GM23338 (cell line): ENCODE results near the gene BPIFB6. TPM values are rescaled to one million over a fixed set of nuclear protein-coding genes. Genes with fewer than 3 reads are reported as not detected.
A peak's percentile ranks its signal among the peaks of the same experiment; 100 is the strongest.

Experiments used
- ATAC-seq: fragments of 200-7000 bp; cut with Tn5 transposase; 3 replicates; pipeline ENCODE4 v1.9.1; 2020
- DNase-seq: peaks from one replicate; pipeline ENCODE4 v3.0.0-alpha.2; 2015; ENCODE audit warnings: low spot score
- H2AFZ ChIP-seq: fragments of 200-600 bp; sonication (generic); 2 replicates; pipeline ENCODE4 v1.8.0; 2016; ENCODE audit warnings: antibody characterized with exemption, mild to moderate bottlenecking, moderate library complexity
- H3F3A ChIP-seq: fragments of 200-600 bp; sonication (generic); replicated peaks from 2 replicates; pipeline ENCODE4 v1.8.0; 2017; ENCODE audit warnings: antibody characterized with exemption, mixed run types, low read depth
- H3K27ac ChIP-seq: fragments of 200-600 bp; sonication (generic); 2 replicates; pipeline ENCODE4 v1.6.1; 2016; ENCODE audit warnings: low read depth
- H3K27me3 ChIP-seq: fragments of 200-600 bp; sonication (generic); 2 replicates; pipeline ENCODE4 v1.8.0; 2016; ENCODE audit warnings: mild to moderate bottlenecking, mixed run types, moderate library complexity; ENCODE audit not compliant: insufficient read depth
- H3K36me3 ChIP-seq: fragments of 200-600 bp; sonication (generic); 2 replicates; pipeline ENCODE4 v1.8.0; 2016; ENCODE audit warnings: mild to moderate bottlenecking; ENCODE audit not compliant: insufficient read depth
- H3K4me1 ChIP-seq: fragments of 200-600 bp; sonication (generic); 2 replicates; pipeline ENCODE4 v1.8.0; 2016; ENCODE audit warnings: mild to moderate bottlenecking, moderate library complexity; ENCODE audit not compliant: insufficient read depth
- H3K4me2 ChIP-seq: fragments of 200-600 bp; sonication (generic); 2 replicates; pipeline ENCODE4 v1.7.1; 2017; ENCODE audit warnings: mixed run types
- H3K4me3 ChIP-seq: fragments of 200-600 bp; sonication (generic); 2 replicates; pipeline ENCODE4 v1.6.1; 2016; ENCODE audit warnings: mixed run types
- H3K79me2 ChIP-seq: fragments of 200-600 bp; sonication (generic); replicated peaks from 2 replicates; pipeline ENCODE4 v1.8.0; 2017; ENCODE audit warnings: mild to moderate bottlenecking; ENCODE audit not compliant: insufficient read depth
- H3K9me2 ChIP-seq: fragments of 200-600 bp; sonication (generic); 2 replicates; pipeline ENCODE4 v1.8.0; 2017; ENCODE audit not compliant: insufficient read depth
- H4K20me1 ChIP-seq: fragments of 200-600 bp; sonication (generic); replicated peaks from 2 replicates; pipeline ENCODE4 v1.8.0; 2017; ENCODE audit warnings: mild to moderate bottlenecking; ENCODE audit not compliant: insufficient read depth
- H3K27ac Mint-ChIP-seq: 2 replicates; pipeline ENCODE4 v1.8.0; 2020; ENCODE audit warnings: inconsistent platforms, mild to moderate bottlenecking, moderate library complexity, mixed read lengths
- H3K27me3 Mint-ChIP-seq: 3 replicates; pipeline ENCODE4 v1.8.0; 2022; ENCODE audit warnings: low read depth, mild to moderate bottlenecking, moderate library complexity, mixed read lengths, inconsistent platforms; ENCODE audit not compliant: insufficient read depth, poor library complexity
- H3K36me3 Mint-ChIP-seq: 3 replicates; pipeline ENCODE4 v1.8.0; 2021; ENCODE audit warnings: low read depth, mild to moderate bottlenecking, inconsistent platforms, moderate library complexity, mixed read lengths
- H3K4me1 Mint-ChIP-seq: 3 replicates; pipeline ENCODE4 v1.8.0; 2020; ENCODE audit warnings: mild to moderate bottlenecking, inconsistent platforms, mixed read lengths
- H3K4me3 Mint-ChIP-seq: 3 replicates; pipeline ENCODE4 v1.8.0; 2021; ENCODE audit warnings: moderate library complexity, mild to moderate bottlenecking, inconsistent platforms, mixed read lengths
- H3K9me3 Mint-ChIP-seq: 3 replicates; pipeline ENCODE4 v1.8.0; 2020; ENCODE audit warnings: moderate library complexity, mild to moderate bottlenecking, inconsistent platforms, mixed read lengths
- CREB1 ChIP-seq: fragments of 250-450 bp; sonication (Bioruptor Pico); IDR thresholded peaks from 2 replicates; pipeline ENCODE4 v1.5.0; 2020; ENCODE audit warnings: low read depth, mild to moderate bottlenecking, moderate library complexity
- EZH2 ChIP-seq: fragments of 200-600 bp; sonication (generic); IDR thresholded peaks from one replicate; pipeline ENCODE4 v1.8.0; 2017; ENCODE audit warnings: antibody characterized with exemption, mild to moderate bottlenecking, low read depth; ENCODE audit not compliant: unreplicated experiment
- JUNB ChIP-seq: IDR thresholded peaks from one replicate; pipeline ENCODE4 v1.6.1; 2016; ENCODE audit warnings: antibody characterized with exemption; ENCODE audit not compliant: unreplicated experiment
- NANOG ChIP-seq: IDR thresholded peaks from 2 replicates; pipeline ENCODE4 v1.6.1; 2016; ENCODE audit warnings: antibody characterized with exemption, borderline replicate concordance
- POLR2AphosphoS5 ChIP-seq: IDR thresholded peaks from 2 replicates; pipeline ENCODE4 v1.6.1; 2016; ENCODE audit warnings: antibody characterized with exemption, low read depth
- STAT1 ChIP-seq: IDR thresholded peaks from one replicate; pipeline ENCODE4 v1.6.1; 2016; ENCODE audit warnings: antibody characterized with exemption; ENCODE audit not compliant: unreplicated experiment
- ZNF114 ChIP-seq: fragments of 250-450 bp; sonication (Bioruptor Pico); IDR thresholded peaks from 2 replicates; pipeline ENCODE4 v1.5.0; 2020; ENCODE audit warnings: mild to moderate bottlenecking, moderate library complexity
- ZNF331 ChIP-seq: fragments of 250-450 bp; sonication (Bioruptor Pico); IDR thresholded peaks from 2 replicates; pipeline ENCODE4 v1.5.0; 2020; ENCODE audit warnings: low read depth, mild to moderate bottlenecking, moderate library complexity
- polyA plus RNA-seq: library from polyadenylated mRNA; unstranded; fragments of >200 nt; fragmentation: Nextera tagmentation; extraction: Ambion mirVana; gene quantifications from 2 replicates; pipeline ENCODE4 v1.2.1, GENCODE V29; 2016
- total RNA-seq: library from RNA; depleted of rRNA; stranded (reverse); fragments of >200 nt; shearing (Covaris generic); gene quantifications from 2 replicates; pipeline ENCODE4 v1.2.3, GENCODE V29; 2014
- TF ChIP-seq, protein P1 (sequence below): IDR thresholded peaks from one replicate; pipeline ENCODE4 v1.6.1; 2018; ENCODE audit warnings: antibody characterized with exemption; ENCODE audit not compliant: unreplicated experiment
- TF ChIP-seq, protein P2 (sequence below), 2 experiments: fragments of 200-600 bp in 1 of 2; sonication (generic) in 1 of 2; conservative IDR thresholded peaks; 2 replicates each; pipeline versions ENCODE4 v1.5.1 to v1.6.1; 2016 to 2017; ENCODE audit warnings: antibody characterized with exemption in 2 of 2, low read depth in 2 of 2, mild to moderate bottlenecking in 2 of 2, moderate library complexity in 1 of 2
- TF ChIP-seq, protein P3 (sequence below): IDR thresholded peaks from 2 replicates; pipeline ENCODE4 v1.6.1; 2016; ENCODE audit warnings: antibody characterized with exemption
- TF ChIP-seq, protein P4 (sequence below): fragments of 250-450 bp; sonication (Bioruptor Pico); IDR thresholded peaks from 2 replicates; pipeline ENCODE4 v1.5.0; 2020; ENCODE audit warnings: mild to moderate bottlenecking, moderate library complexity

The BPIFB6 gene
- total and polyA plus RNA-seq, 2 experiments from 2014 or later: not detected

DNA sequence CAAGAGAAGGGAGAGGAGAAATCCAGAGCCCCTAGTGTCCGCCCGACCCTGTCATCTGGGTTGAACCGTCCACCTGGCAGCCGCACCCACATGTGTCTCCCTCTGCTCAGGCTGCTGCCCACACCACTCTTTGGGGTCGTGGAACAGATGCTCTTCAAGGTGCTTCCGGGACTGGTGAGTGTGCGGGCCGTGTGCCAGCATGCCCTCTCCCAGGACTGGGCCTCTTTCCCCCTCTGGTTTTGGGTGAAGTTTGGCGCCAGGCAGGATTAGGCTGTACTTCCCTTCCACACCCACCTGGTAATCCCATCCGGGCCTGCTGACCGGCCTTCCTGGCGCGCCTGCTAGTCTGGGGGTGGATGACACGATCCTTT lies 30.2 kb downstream of the BPIFB6 start (continued):
- TF ChIP-seq ZNF114 (CRISPR knock-in tag): no peak
- no peak for TF ChIP-seq JUNB

DNA sequence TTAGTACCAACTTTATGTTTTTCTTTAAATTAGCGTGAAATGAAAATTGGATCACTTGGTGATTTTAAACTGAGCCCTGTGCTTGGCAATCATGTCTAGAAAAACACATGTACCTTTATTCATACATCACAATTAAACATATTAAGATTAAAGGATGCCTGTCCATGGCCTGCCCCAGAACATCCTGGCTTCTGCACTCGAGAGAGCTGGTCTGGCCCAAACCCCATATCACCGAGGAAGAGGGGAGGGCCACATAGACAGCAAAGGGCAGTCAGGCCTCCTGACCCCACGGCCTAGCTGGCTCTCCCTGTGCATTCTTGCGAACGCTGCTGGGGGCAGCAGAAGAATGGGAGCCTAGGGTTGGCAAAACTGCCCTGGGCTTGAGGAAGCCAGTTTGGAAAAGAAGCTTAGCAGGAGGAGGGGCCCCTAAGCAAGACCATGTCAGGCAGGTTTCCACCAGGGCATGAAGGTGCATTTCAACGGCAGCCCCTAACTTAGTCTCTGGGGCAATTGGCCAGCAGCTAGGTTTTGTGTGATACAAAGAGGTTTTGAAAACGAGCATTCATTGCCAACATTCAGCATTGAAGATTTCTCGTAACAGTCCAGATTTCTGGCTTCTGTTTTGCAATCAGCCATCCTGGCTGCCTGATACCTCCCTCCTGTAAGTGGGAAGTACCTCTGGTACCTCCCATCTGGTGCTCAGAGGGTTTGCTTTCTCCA lies 30.8 kb downstream of the BPIFB6 start:
- H3K9me3 Mint-ChIP-seq: no peaks in the 10 kb centered on the region; the same call in 2 of the 3 replicates
- H3K4me3 Mint-ChIP-seq: no peak overlapping the region
- H3K36me3 ChIP-seq: no peaks in the 10 kb centered on the region
- no peaks in the 10 kb centered on the region for H3K36me3 Mint-ChIP-seq
- no peak overlapping the region for H3K27ac ChIP-seq
- H2AFZ ChIP-seq: no peak overlapping the region
- no peak for DNase-seq
- no peak overlapping the region for H3K27ac Mint-ChIP-seq
- H3F3A ChIP-seq: no peaks in the 10 kb centered on the region
- no peaks in the 10 kb centered on the region for H3K4me1 ChIP-seq
- no peaks in the 10 kb centered on the region for H3K27me3 ChIP-seq
- no peaks in the 10 kb centered on the region for H4K20me1 ChIP-seq
- H3K9me2 ChIP-seq: no peaks in the 10 kb centered on the region
- H3K4me3 ChIP-seq: no peak overlapping the region
- H3K4me1 Mint-ChIP-seq: no peaks in the 10 kb centered on the region; the same call in 2 of the 3 replicates
- peak; percentile 42; the same call in 2 of the 3 replicates for ATAC-seq
- no peaks in the 10 kb centered on the region for H3K79me2 ChIP-seq
- peaks cover 8% of the 10 kb centered on the region for H3K27me3 Mint-ChIP-seq
- H3K4me2 ChIP-seq: no peak overlapping the region
- TF ChIP-seq, protein P1, sequence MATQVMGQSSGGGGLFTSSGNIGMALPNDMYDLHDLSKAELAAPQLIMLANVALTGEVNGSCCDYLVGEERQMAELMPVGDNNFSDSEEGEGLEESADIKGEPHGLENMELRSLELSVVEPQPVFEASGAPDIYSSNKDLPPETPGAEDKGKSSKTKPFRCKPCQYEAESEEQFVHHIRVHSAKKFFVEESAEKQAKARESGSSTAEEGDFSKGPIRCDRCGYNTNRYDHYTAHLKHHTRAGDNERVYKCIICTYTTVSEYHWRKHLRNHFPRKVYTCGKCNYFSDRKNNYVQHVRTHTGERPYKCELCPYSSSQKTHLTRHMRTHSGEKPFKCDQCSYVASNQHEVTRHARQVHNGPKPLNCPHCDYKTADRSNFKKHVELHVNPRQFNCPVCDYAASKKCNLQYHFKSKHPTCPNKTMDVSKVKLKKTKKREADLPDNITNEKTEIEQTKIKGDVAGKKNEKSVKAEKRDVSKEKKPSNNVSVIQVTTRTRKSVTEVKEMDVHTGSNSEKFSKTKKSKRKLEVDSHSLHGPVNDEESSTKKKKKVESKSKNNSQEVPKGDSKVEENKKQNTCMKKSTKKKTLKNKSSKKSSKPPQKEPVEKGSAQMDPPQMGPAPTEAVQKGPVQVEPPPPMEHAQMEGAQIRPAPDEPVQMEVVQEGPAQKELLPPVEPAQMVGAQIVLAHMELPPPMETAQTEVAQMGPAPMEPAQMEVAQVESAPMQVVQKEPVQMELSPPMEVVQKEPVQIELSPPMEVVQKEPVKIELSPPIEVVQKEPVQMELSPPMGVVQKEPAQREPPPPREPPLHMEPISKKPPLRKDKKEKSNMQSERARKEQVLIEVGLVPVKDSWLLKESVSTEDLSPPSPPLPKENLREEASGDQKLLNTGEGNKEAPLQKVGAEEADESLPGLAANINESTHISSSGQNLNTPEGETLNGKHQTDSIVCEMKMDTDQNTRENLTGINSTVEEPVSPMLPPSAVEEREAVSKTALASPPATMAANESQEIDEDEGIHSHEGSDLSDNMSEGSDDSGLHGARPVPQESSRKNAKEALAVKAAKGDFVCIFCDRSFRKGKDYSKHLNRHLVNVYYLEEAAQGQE: no peak
- TF ChIP-seq EZH2 (no peak), JUNB (no peak), STAT1 (no peak), ZNF331 (CRISPR knock-in tag) (no peak), CREB1 (CRISPR knock-in tag) (no peak), POLR2AphosphoS5 (no peak), ZNF114 (CRISPR knock-in tag) (no peak), NANOG (no peak)
- TF ChIP-seq, protein P2, sequence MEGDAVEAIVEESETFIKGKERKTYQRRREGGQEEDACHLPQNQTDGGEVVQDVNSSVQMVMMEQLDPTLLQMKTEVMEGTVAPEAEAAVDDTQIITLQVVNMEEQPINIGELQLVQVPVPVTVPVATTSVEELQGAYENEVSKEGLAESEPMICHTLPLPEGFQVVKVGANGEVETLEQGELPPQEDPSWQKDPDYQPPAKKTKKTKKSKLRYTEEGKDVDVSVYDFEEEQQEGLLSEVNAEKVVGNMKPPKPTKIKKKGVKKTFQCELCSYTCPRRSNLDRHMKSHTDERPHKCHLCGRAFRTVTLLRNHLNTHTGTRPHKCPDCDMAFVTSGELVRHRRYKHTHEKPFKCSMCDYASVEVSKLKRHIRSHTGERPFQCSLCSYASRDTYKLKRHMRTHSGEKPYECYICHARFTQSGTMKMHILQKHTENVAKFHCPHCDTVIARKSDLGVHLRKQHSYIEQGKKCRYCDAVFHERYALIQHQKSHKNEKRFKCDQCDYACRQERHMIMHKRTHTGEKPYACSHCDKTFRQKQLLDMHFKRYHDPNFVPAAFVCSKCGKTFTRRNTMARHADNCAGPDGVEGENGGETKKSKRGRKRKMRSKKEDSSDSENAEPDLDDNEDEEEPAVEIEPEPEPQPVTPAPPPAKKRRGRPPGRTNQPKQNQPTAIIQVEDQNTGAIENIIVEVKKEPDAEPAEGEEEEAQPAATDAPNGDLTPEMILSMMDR (conservative IDR thresholded peaks at IDR 0.05; ENCODE audit: low read depth in 2 of 2): no peak
- TF ChIP-seq, protein P3, sequence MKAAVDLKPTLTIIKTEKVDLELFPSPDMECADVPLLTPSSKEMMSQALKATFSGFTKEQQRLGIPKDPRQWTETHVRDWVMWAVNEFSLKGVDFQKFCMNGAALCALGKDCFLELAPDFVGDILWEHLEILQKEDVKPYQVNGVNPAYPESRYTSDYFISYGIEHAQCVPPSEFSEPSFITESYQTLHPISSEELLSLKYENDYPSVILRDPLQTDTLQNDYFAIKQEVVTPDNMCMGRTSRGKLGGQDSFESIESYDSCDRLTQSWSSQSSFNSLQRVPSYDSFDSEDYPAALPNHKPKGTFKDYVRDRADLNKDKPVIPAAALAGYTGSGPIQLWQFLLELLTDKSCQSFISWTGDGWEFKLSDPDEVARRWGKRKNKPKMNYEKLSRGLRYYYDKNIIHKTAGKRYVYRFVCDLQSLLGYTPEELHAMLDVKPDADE: no peak
- TF ChIP-seq, protein P4, sequence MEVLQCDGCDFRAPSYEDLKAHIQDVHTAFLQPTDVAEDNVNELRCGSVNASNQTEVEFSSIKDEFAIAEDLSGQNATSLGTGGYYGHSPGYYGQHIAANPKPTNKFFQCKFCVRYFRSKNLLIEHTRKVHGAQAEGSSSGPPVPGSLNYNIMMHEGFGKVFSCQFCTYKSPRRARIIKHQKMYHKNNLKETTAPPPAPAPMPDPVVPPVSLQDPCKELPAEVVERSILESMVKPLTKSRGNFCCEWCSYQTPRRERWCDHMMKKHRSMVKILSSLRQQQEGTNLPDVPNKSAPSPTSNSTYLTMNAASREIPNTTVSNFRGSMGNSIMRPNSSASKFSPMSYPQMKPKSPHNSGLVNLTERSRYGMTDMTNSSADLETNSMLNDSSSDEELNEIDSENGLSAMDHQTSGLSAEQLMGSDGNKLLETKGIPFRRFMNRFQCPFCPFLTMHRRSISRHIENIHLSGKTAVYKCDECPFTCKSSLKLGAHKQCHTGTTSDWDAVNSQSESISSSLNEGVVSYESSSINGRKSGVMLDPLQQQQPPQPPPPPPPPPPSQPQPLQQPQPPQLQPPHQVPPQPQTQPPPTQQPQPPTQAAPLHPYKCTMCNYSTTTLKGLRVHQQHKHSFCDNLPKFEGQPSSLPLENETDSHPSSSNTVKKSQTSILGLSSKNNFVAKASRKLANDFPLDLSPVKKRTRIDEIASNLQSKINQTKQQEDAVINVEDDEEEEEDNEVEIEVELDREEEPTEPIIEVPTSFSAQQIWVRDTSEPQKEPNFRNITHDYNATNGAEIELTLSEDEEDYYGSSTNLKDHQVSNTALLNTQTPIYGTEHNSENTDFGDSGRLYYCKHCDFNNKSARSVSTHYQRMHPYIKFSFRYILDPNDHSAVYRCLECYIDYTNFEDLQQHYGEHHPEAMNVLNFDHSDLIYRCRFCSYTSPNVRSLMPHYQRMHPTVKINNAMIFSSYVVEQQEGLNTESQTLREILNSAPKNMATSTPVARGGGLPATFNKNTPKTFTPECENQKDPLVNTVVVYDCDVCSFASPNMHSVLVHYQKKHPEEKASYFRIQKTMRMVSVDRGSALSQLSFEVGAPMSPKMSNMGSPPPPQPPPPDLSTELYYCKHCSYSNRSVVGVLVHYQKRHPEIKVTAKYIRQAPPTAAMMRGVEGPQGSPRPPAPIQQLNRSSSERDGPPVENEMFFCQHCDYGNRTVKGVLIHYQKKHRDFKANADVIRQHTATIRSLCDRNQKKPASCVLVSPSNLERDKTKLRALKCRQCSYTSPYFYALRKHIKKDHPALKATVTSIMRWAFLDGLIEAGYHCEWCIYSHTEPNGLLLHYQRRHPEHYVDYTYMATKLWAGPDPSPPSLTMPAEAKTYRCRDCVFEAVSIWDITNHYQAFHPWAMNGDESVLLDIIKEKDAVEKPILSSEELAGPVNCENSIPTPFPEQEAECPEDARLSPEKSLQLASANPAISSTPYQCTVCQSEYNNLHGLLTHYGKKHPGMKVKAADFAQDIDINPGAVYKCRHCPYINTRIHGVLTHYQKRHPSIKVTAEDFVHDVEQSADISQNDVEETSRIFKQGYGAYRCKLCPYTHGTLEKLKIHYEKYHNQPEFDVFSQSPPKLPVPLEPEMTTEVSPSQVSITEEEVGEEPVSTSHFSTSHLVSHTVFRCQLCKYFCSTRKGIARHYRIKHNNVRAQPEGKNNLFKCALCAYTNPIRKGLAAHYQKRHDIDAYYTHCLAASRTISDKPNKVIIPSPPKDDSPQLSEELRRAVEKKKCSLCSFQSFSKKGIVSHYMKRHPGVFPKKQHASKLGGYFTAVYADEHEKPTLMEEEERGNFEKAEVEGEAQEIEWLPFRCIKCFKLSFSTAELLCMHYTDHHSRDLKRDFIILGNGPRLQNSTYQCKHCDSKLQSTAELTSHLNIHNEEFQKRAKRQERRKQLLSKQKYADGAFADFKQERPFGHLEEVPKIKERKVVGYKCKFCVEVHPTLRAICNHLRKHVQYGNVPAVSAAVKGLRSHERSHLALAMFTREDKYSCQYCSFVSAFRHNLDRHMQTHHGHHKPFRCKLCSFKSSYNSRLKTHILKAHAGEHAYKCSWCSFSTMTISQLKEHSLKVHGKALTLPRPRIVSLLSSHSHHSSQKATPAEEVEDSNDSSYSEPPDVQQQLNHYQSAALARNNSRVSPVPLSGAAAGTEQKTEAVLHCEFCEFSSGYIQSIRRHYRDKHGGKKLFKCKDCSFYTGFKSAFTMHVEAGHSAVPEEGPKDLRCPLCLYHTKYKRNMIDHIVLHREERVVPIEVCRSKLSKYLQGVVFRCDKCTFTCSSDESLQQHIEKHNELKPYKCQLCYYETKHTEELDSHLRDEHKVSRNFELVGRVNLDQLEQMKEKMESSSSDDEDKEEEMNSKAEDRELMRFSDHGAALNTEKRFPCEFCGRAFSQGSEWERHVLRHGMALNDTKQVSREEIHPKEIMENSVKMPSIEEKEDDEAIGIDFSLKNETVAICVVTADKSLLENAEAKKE (CRISPR knock-in tag): no peak
